Muscle of back (tissue), 13 donors: ENCODE results near the gene CSNK1A1. TPM values are rescaled to one million over a fixed set of nuclear protein-coding genes. Genes with fewer than 3 reads are reported as not detected.
"Not testable (repeated sequence)": the region's sequence is repeated elsewhere in the genome, so short reads cannot be mapped to it uniquely, and the experiment has no call there.

Source experiments
- DNase-seq, 3 donors: peaks; one replicate each; pipeline versions ENCODE4 v3.0.0 to v3.0.0-alpha.2; 2013
- long read RNA-seq, 9 donors: transcript quantifications; one replicate each; lab custom pipeline, GENCODE V29; 2026
- polyA plus RNA-seq, 10 donors: library from polyadenylated mRNA; unstranded; fragments of 120-200 nt; gene quantifications; one replicate each; pipeline ENCODE4 v1.2.1, GENCODE V29; 2013; ENCODE audit not compliant: insufficient read length in 10 of 10

Gene CSNK1A1
- 100 to 1,000 TPM in 9 of 10 donors, 10 to 100 TPM in 1; 98.0 to 164 (median 134) TPM for polyA plus RNA-seq
- long read RNA-seq, donor 1, full-length matches to known transcripts: 18 of 18 reads
- long read RNA-seq, donor 1, partial matches to known transcripts: 0 of 18 reads
- long read RNA-seq, donor 1, other reads (novel, unspliced or antisense): 0 of 18 reads
- long read RNA-seq, donor 2, full-length matches to known transcripts: 17 of 23 reads
- long read RNA-seq, donor 2, partial matches to known transcripts: 6 of 23 reads
- long read RNA-seq, donor 2, other reads (novel, unspliced or antisense): 0 of 23 reads
- long read RNA-seq, donor 3: 0 reads
- long read RNA-seq, donor 4, full-length matches to known transcripts: 13 of 23 reads
- long read RNA-seq, donor 4, partial matches to known transcripts: 10 of 23 reads
- long read RNA-seq, donor 4, other reads (novel, unspliced or antisense): 0 of 23 reads
- long read RNA-seq, donor 5, full-length matches to known transcripts: 10 of 23 reads
- long read RNA-seq, donor 5, partial matches to known transcripts: 13 of 23 reads
- long read RNA-seq, donor 5, other reads (novel, unspliced or antisense): 0 of 23 reads
- long read RNA-seq, donor 6, full-length matches to known transcripts: 22 of 56 reads
- long read RNA-seq, donor 6, partial matches to known transcripts: 34 of 56 reads
- long read RNA-seq, donor 6, other reads (novel, unspliced or antisense): 0 of 56 reads
- long read RNA-seq, donor 7, full-length matches to known transcripts: 11 of 11 reads
- long read RNA-seq, donor 7, partial matches to known transcripts: 0 of 11 reads
- long read RNA-seq, donor 7, other reads (novel, unspliced or antisense): 0 of 11 reads
- long read RNA-seq, donor 8, full-length matches to known transcripts: 15 of 28 reads
- long read RNA-seq, donor 8, partial matches to known transcripts: 13 of 28 reads
- long read RNA-seq, donor 8, other reads (novel, unspliced or antisense): 0 of 28 reads
- long read RNA-seq, donor 9, full-length matches to known transcripts: 4 of 4 reads
- long read RNA-seq, donor 9, partial matches to known transcripts: 0 of 4 reads
- long read RNA-seq, donor 9, other reads (novel, unspliced or antisense): 0 of 4 reads

GRCh38 chr5:149551227-149552037, at the start of gene CSNK1A1:
Gene CSNK1A1, minus strand, starts transcription at chr5:149551439. Its CDS starts 475 bp downstream, at chr5:149550964.
- DNase-seq: peak; percentile 98 to 100 (median 100)

DNA sequence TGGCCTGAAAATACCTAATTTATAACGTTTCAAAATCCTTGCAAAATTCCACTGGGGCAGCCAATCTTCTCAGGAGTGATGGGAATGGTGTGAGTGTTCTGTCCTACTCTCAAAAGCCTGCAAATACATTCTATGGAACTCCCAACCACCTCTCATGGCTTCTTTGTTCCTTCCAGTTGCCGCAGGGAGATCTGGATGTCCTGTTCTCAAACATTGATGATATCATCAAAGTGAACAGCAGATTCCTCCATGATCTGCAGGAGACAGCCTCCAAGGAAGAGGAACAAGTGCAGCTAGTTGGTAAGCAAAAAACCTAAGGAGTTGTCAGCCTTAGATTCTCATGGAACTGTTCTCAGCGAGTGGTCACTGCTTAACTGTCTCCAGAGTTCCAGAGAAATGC, 49.7 kb upstream of the CSNK1A1 start:
- DNase-seq: no peak

DNA sequence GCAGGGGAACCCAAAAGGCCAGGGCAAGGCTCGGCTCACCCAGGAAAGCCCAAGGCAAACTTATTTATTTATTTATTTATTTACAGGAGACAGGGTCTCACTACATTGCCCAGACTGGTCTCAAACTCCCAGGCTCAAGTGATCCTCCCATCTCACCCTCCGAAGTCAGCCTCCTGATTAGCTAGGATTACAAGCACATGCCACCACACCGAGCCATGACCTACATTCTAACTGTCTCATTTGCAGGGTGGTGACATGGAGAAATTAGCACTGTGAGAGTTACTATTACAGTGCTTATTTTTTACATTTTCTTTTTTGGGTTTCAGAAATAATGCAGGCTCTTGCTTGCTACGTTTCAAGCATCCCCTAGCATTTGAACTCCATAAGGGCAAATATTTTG, 48.1 kb upstream of the CSNK1A1 start:
- no peak for DNase-seq

DNA sequence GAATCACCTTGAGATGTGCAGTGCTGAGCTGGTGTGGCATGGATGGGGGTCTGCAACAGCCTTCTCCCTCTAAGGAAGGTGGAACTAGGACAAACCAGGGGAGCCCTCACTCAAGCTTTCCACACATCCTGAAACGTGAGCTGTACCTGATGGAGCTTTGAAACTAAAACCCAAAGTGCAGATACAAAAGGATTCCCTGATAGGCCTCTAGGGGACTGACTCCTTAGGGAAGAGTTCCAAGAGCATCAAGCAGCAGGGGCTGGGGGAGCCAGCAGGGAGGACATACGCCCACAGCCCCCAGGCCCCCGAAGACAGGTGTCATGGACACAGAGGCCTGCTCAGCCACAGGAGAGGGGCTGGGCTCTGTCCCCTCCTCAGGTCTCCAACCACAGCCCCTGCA, 47.7 kb upstream of the CSNK1A1 start:
- no peak for DNase-seq

DNA sequence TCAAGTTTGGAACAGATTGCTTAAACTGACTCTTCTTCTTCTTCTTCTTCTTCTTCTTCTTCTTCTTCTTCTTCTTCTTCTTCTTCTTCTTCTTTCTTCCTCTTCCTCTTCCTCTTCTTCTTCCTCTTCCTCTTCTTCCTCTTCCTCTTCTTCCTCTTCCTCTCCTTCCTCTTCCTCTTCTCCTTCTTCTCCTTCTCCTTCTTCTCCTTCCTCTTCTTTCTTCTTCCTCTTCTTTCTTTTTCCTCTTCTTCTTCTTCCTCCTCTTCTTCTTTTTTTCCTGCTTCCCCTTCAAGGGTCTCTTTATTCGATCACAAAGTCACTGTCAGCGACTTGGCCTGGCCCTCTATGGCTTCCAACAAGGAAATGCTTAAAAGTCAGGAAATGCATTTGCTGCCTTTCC, 47.0 kb upstream of the CSNK1A1 start:
- DNase-seq: not testable (repeated sequence)

DNA sequence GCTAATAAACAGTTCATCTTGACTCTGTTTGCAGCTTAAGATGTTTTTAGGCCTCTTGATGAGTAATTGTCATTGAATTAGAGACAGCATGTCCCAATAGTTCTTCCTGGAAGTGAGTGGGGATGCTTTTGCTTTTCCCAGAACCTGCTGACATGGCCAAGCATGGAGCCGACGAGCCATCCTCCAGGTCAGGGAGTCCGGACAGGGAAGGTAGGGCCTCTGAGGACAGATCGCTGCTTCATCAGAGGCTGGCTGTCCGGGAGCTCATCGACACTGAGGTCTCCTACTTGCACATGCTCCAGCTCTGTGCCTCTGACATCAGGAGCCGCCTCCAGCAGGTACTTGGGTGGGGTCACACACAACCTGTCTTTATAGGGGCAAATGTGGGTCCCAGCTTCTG, 46.4 kb upstream of the CSNK1A1 start:
- DNase-seq: no peak

- no peak for DNase-seq
Observed at GRCh38 chr5:149596712-149597111, 45.5 kb upstream of the CSNK1A1 start.

DNA sequence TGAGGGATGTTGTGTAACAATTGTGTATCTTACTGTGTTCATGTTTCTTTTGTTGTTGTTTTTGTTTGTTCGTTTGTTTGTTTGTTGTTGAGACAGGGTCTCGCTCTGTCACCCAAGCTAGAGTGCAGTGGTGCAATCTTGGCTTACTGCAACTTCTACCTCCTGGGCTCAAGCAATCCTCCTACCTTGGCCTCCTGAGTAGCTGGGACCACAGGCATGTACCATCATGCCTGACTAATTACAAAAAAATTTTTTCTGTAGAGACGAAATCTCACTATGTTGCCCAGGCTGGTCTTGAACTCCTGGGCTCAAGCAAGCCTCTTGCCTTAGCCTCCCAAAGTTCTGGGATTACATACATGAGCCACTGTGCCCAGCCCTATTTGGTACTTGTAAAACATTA, 43.9 kb upstream of the CSNK1A1 start:
- DNase-seq: not testable (repeated sequence)

GRCh38 chr5:149594206-149594895, 43.1 kb upstream of the CSNK1A1 start:
- DNase-seq: no peak

DNA sequence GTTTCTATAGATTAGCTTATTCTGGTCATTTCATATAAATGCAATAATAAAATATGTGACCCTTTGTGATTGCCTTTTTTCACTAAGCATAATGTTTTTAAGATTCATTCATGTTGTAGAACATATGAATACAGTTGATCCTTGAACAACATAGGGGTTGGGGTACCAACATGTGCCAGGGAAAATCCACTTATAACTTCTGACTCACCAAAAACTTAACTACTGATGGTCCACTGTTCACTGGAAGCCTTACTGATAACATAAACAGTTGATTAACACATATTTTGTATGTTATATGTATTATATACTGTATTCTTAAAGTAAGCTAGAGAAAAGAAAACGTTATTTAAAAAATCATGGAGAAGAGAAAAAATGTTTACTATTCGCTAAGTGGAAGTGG, 42.1 kb upstream of the CSNK1A1 start:
- no peak for DNase-seq

DNA sequence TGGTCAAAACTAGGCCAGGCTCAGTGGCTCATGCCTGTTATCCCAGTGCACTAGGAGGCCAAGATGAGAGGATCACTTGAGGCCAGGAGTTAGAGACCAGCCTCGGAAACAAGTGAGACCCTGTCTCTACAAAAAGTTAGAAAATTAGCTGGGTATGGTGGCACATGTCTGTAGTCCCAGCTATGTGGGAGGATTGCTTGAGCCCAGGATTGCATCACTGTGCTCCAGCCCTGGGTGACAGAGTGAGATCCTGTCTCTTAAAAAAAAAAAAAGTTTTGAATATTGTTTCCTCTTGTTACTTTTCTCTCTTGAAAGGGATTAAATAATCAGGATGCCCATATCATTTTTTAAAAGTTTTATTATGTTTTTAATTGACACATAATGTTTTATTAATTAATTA, 37.7 kb upstream of the CSNK1A1 start:
- no peak for DNase-seq

GRCh38 chr5:149586708-149587318, 35.6 kb upstream of the CSNK1A1 start:
- no peak for DNase-seq

DNA sequence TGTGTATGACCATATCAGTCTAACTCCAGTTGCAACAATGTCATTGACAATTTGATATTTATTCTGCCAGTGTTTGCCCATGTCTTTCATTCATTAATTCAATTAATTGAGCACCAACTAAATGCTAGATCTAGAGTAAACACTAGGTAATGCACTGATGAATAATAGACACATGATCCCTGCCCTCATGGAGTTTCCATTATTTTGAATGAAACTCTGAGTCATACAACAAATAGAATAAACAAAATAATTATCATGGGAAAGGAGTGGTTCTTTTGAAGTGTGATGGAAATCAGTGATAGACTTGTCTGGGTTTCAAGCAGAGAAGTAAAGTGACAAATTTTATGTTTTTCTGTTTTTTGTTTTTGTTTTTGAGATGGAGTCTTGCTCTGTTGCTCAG, 34.7 kb upstream of the CSNK1A1 start:
- DNase-seq: no peak

DNA sequence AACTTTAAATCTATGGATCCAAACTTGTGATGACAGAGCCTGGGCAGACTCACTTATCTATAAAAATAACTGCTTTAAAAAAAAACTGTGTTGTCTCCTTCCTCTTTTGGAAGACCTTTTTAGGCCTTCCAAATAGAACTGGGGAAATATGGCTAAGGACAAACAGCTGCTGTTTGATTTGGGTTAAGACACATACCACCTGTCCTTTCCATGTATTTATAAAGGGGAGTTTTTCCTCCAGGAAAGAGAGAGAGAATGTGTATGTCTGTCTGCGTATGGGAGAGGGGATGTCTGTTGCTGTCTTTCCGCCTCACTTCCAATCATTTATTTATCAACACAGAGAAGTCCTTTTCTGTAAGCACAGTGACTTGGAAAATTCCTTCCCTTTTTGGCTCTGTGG, 32.9 kb upstream of the CSNK1A1 start:
- DNase-seq: peak in 1 of 3 donors; percentile 23

DNA sequence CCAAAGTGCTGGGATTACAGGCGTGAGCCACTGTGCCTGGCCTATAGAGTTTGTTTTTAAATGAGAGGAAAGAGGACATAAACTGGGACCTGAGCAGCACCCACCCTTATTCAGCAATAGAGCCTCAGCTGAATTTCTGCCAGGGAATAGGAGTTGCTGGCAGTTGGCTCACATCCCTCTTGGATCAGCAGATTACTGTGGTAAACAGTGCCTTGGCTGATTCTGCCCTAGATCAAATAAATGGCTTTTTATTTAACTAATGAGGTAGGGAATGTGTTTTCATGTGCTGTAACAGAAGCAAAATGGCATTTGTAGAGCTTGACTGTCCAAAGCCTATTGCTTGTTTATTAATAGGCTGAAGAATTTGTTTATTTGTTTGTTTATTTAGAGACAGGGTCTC, 32.2 kb upstream of the CSNK1A1 start:
- peak in 1 of 3 donors; percentile 41 for DNase-seq

- DNase-seq: no peak
Observed at GRCh38 chr5:149581931-149582768, 30.9 kb upstream of the CSNK1A1 start.

- DNase-seq: peak; percentile 51 to 89 (median 74)
Observed at GRCh38 chr5:149581192-149581861, 30.1 kb upstream of the CSNK1A1 start, which contains the start of gene ARHGEF37. Gene ARHGEF37, plus strand, starts transcription at chr5:149581498. Its CDS starts 16,272 bp downstream, at chr5:149597770.

GRCh38 chr5:149580808-149581191, 29.6 kb upstream of the CSNK1A1 start:
- DNase-seq: no peak

DNA sequence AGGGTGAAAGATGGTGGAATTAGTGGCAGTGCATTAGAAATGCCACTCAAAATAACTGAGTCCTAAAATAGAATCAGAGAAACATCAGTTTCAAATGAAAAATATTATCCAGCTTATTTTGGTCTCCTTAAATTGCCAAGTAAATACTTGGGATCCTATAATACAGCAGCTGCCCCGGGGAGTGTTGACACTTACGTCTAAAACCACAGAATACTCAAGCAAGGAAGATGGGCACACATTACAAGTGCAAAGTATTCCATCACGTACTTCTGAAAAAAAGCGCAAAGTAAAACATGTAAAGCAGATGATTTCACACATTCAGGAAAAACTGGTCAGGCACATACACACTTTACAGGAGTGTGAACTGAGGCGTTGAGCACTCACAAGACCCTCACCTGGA, 27.7 kb upstream of the CSNK1A1 start:
- DNase-seq: no peak
